Measurements from ENCODE around the gene GLYAT. TPM values are rescaled to one million over a fixed set of nuclear protein-coding genes. Genes with fewer than 3 reads are reported as not detected.

The GLYAT gene
- total and polyA plus RNA-seq, 9 donors, result not detected

GRCh38 chr11:58770627-58771457, 39.1 kb upstream of the GLYAT start:
- H3K36me3 ChIP-seq (ENCODE audit: control insufficient read depth, insufficient read depth, low read length), result no peaks in the 10 kb centered on the region
- H3K27me3 ChIP-seq (ENCODE audit: control insufficient read depth, insufficient read depth, low read length), result no peaks in the 10 kb centered on the region
- no peak overlapping the region for H3K27ac ChIP-seq (ENCODE audit: low read length)
- 92% methylated on average over 3 of the region's 11 CpGs for WGBS (ENCODE audit: insufficient coverage)
- no peak for DNase-seq
- H3K4me1 ChIP-seq (ENCODE audit: control insufficient read depth, insufficient read depth, low read length), result no peaks in the 10 kb centered on the region
- peaks cover 7% of the 10 kb centered on the region for H3K9me3 ChIP-seq (replicated peaks; ENCODE audit: control insufficient read depth, low read depth, low read length)
- H3K4me3 ChIP-seq (ENCODE audit: low read length), result no peak overlapping the region

GRCh38 chr11:58770166-58770565, 38.4 kb upstream of the GLYAT start:
- no peak overlapping the region for H3K4me3 ChIP-seq (ENCODE audit: low read length)
- no peak for DNase-seq
- no peaks in the 10 kb centered on the region for H3K36me3 ChIP-seq (ENCODE audit: control insufficient read depth, insufficient read depth, low read length)
- H3K4me1 ChIP-seq (ENCODE audit: control insufficient read depth, insufficient read depth, low read length), result no peaks in the 10 kb centered on the region
- H3K27me3 ChIP-seq (ENCODE audit: control insufficient read depth, insufficient read depth, low read length), result no peaks in the 10 kb centered on the region
- H3K9me3 ChIP-seq (replicated peaks; ENCODE audit: control insufficient read depth, low read depth, low read length), result peaks cover 7% of the 10 kb centered on the region
- H3K27ac ChIP-seq (ENCODE audit: low read length), result no peak overlapping the region
- no CpG with 5 or more reads among the region's 2 CpGs for WGBS (ENCODE audit: insufficient coverage)

- Histone ChIP-seq H3K27ac (ENCODE audit: low read length) (no peak overlapping the region), H3K4me3 (ENCODE audit: low read length) (no peak overlapping the region), H3K36me3 (ENCODE audit: control insufficient read depth, insufficient read depth, low read length) (no peaks in the 10 kb centered on the region), H3K27me3 (ENCODE audit: control insufficient read depth, insufficient read depth, low read length) (no peaks in the 10 kb centered on the region), H3K9me3 (replicated peaks; ENCODE audit: control insufficient read depth, low read depth, low read length) (peaks cover 7% of the 10 kb centered on the region), H3K4me1 (ENCODE audit: control insufficient read depth, insufficient read depth, low read length) (no peaks in the 10 kb centered on the region)
- no CpG with 5 or more reads among the region's 2 CpGs for WGBS (ENCODE audit: insufficient coverage)
- no peak for DNase-seq
These were observed 37.6 kb upstream of the GLYAT start for GRCh38 chr11:58769308-58769707.

- Histone ChIP-seq H3K9me3 (replicated peaks; ENCODE audit: control insufficient read depth, low read depth, low read length) (peaks cover 7% of the 10 kb centered on the region), H3K4me1 (ENCODE audit: control insufficient read depth, insufficient read depth, low read length) (no peaks in the 10 kb centered on the region), H3K36me3 (ENCODE audit: control insufficient read depth, insufficient read depth, low read length) (no peaks in the 10 kb centered on the region), H3K27me3 (ENCODE audit: control insufficient read depth, insufficient read depth, low read length) (no peaks in the 10 kb centered on the region), H3K27ac (ENCODE audit: low read length) (no peak overlapping the region), H3K4me3 (ENCODE audit: low read length) (no peak overlapping the region)
- DNase-seq, result no peak
- 80% methylated on average over 1 of the region's 2 CpGs for WGBS (ENCODE audit: insufficient coverage)
These were observed 36.4 kb upstream of the GLYAT start for GRCh38 chr11:58768137-58768536.

GRCh38 chr11:58765078-58765477, 33.3 kb upstream of the GLYAT start:
- H3K36me3 ChIP-seq (ENCODE audit: control insufficient read depth, insufficient read depth, low read length), result no peaks in the 10 kb centered on the region
- H3K4me3 ChIP-seq (ENCODE audit: low read length), result no peak overlapping the region
- H3K27me3 ChIP-seq (ENCODE audit: control insufficient read depth, insufficient read depth, low read length), result no peaks in the 10 kb centered on the region
- 80% methylated on average over 1 of the region's 1 CpG for WGBS (ENCODE audit: insufficient coverage)
- no peak overlapping the region for H3K27ac ChIP-seq (ENCODE audit: low read length)
- DNase-seq, result no peak
- H3K9me3 ChIP-seq (replicated peaks; ENCODE audit: control insufficient read depth, low read depth, low read length), result no peaks in the 10 kb centered on the region
- H3K4me1 ChIP-seq (ENCODE audit: control insufficient read depth, insufficient read depth, low read length), result no peaks in the 10 kb centered on the region

- no CpG with 5 or more reads among the region's 1 CpG for WGBS (ENCODE audit: insufficient coverage)
- Histone ChIP-seq H3K4me1 (ENCODE audit: control insufficient read depth, insufficient read depth, low read length) (no peaks in the 10 kb centered on the region), H3K4me3 (ENCODE audit: low read length) (no peak overlapping the region), H3K36me3 (ENCODE audit: control insufficient read depth, insufficient read depth, low read length) (no peaks in the 10 kb centered on the region), H3K27ac (ENCODE audit: low read length) (no peak overlapping the region), H3K27me3 (ENCODE audit: control insufficient read depth, insufficient read depth, low read length) (no peaks in the 10 kb centered on the region), H3K9me3 (replicated peaks; ENCODE audit: control insufficient read depth, low read depth, low read length) (no peaks in the 10 kb centered on the region)
- DNase-seq, result no peak
These were observed 31.4 kb upstream of the GLYAT start for GRCh38 chr11:58763120-58763490.

- 60% methylated on average over 1 of the region's 6 CpGs for WGBS (ENCODE audit: insufficient coverage)
- DNase-seq, result no peak
- H3K4me1 ChIP-seq (ENCODE audit: control insufficient read depth, insufficient read depth, low read length), result no peaks in the 10 kb centered on the region
- no peak overlapping the region for H3K4me3 ChIP-seq (ENCODE audit: low read length)
- H3K9me3 ChIP-seq (replicated peaks; ENCODE audit: control insufficient read depth, low read depth, low read length), result no peaks in the 10 kb centered on the region
- no peaks in the 10 kb centered on the region for H3K27me3 ChIP-seq (ENCODE audit: control insufficient read depth, insufficient read depth, low read length)
- H3K27ac ChIP-seq (ENCODE audit: low read length), result no peak overlapping the region
- no peaks in the 10 kb centered on the region for H3K36me3 ChIP-seq (ENCODE audit: control insufficient read depth, insufficient read depth, low read length)
These were observed 30.8 kb upstream of the GLYAT start for GRCh38 chr11:58762284-58763119.

GRCh38 chr11:58757439-58757838, 25.7 kb upstream of the GLYAT start:
- Histone ChIP-seq H3K4me1 (ENCODE audit: control insufficient read depth, insufficient read depth, low read length) (no peaks in the 10 kb centered on the region), H3K27me3 (ENCODE audit: control insufficient read depth, insufficient read depth, low read length) (no peaks in the 10 kb centered on the region), H3K9me3 (replicated peaks; ENCODE audit: control insufficient read depth, low read depth, low read length) (no peaks in the 10 kb centered on the region), H3K36me3 (ENCODE audit: control insufficient read depth, insufficient read depth, low read length) (no peaks in the 10 kb centered on the region), H3K4me3 (ENCODE audit: low read length) (no peak overlapping the region), H3K27ac (ENCODE audit: low read length) (no peak overlapping the region)
- no peak for DNase-seq

- H3K9me3 ChIP-seq (replicated peaks; ENCODE audit: control insufficient read depth, low read depth, low read length), result peaks cover 35% of the 10 kb centered on the region
- no peaks in the 10 kb centered on the region for H3K27me3 ChIP-seq (ENCODE audit: control insufficient read depth, insufficient read depth, low read length)
- DNase-seq, result no peak
- H3K4me1 ChIP-seq (ENCODE audit: control insufficient read depth, insufficient read depth, low read length), result no peaks in the 10 kb centered on the region
- WGBS (ENCODE audit: insufficient coverage), result no CpG with 5 or more reads among the region's 5 CpGs
- H3K27ac ChIP-seq (ENCODE audit: low read length), result no peak overlapping the region
- H3K36me3 ChIP-seq (ENCODE audit: control insufficient read depth, insufficient read depth, low read length), result no peaks in the 10 kb centered on the region
- H3K4me3 ChIP-seq (ENCODE audit: low read length), result no peak overlapping the region
These were observed 14.1 kb upstream of the GLYAT start for GRCh38 chr11:58745705-58746364.

- no peaks in the 10 kb centered on the region for H3K27me3 ChIP-seq (ENCODE audit: control insufficient read depth, insufficient read depth, low read length)
- H3K9me3 ChIP-seq (replicated peaks; ENCODE audit: control insufficient read depth, low read depth, low read length), result peaks cover 39% of the 10 kb centered on the region
- H3K36me3 ChIP-seq (ENCODE audit: control insufficient read depth, insufficient read depth, low read length), result no peaks in the 10 kb centered on the region
- no peak for DNase-seq
- no peaks in the 10 kb centered on the region for H3K4me1 ChIP-seq (ENCODE audit: control insufficient read depth, insufficient read depth, low read length)
- no peak overlapping the region for H3K27ac ChIP-seq (ENCODE audit: low read length)
- H3K4me3 ChIP-seq (ENCODE audit: low read length), result no peak overlapping the region
These were observed 13.4 kb upstream of the GLYAT start for GRCh38 chr11:58744988-58745704.

Data from muscle of leg (tissue), 11 donors.